DOHH2 (cell line): ENCODE data around the gene CDK14.

Experiments used
- H3F3A ChIP-seq: fragments of 200-600 bp; sonication (generic), shearing (Covaris generic); 2 replicates; pipeline ENCODE4 v1.6.0; 2016; ENCODE audit warnings: antibody characterized with exemption, mild to moderate bottlenecking; ENCODE audit not compliant: control insufficient read depth, insufficient read depth
- H3K27ac ChIP-seq: fragments of 200-600 bp; sonication (generic); 2 replicates; pipeline ENCODE4 v1.5.1; 2014; ENCODE audit warnings: low read depth, mild to moderate bottlenecking, low read length, moderate library complexity
- H3K27me3 ChIP-seq: fragments of 200-600 bp; sonication (generic); 2 replicates; pipeline ENCODE4 v1.6.1; 2014; ENCODE audit warnings: mild to moderate bottlenecking, low read length, mixed read lengths; ENCODE audit not compliant: control insufficient read depth
- H3K36me3 ChIP-seq: fragments of 200-600 bp; sonication (generic); 2 replicates; pipeline ENCODE4 v1.6.1; 2014; ENCODE audit warnings: mild to moderate bottlenecking, low read length, moderate library complexity, mixed read lengths; ENCODE audit not compliant: control insufficient read depth
- H3K4me1 ChIP-seq: fragments of 200-600 bp; sonication (generic); 2 replicates; pipeline ENCODE4 v1.6.1; 2014; ENCODE audit warnings: mild to moderate bottlenecking, low read length, mixed read lengths; ENCODE audit not compliant: control insufficient read depth
- H3K4me2 ChIP-seq: fragments of 200-600 bp; sonication (generic); 2 replicates; pipeline ENCODE4 v1.6.0; 2014; ENCODE audit warnings: mild to moderate bottlenecking, low read length, moderate library complexity
- H3K4me3 ChIP-seq: fragments of 200-600 bp; sonication (generic); 2 replicates; pipeline ENCODE4 v1.5.1; 2014; ENCODE audit warnings: mild to moderate bottlenecking, low read length, mixed read lengths
- H3K79me2 ChIP-seq: fragments of 200-600 bp; sonication (generic); 2 replicates; pipeline ENCODE4 v1.6.1; 2014; ENCODE audit warnings: mild to moderate bottlenecking, low read length, mixed read lengths; ENCODE audit not compliant: control insufficient read depth
- H3K9me2 ChIP-seq: fragments of 200-600 bp; sonication (generic); replicated peaks from 2 replicates; pipeline ENCODE4 v1.6.1; 2014; ENCODE audit warnings: mild to moderate bottlenecking, low read length, mixed read lengths; ENCODE audit not compliant: control insufficient read depth
- H3K9me3 ChIP-seq: fragments of 200-600 bp; sonication (generic); 2 replicates; pipeline ENCODE4 v1.6.1; 2014; ENCODE audit warnings: antibody characterized with exemption, low read length, mixed read lengths; ENCODE audit not compliant: control insufficient read depth, insufficient read depth
- H4K20me1 ChIP-seq: fragments of 200-600 bp; sonication (generic); 2 replicates; pipeline ENCODE4 v1.6.0; 2014; ENCODE audit warnings: low read depth, mild to moderate bottlenecking, antibody characterized with exemption, low read length, moderate library complexity; ENCODE audit not compliant: control insufficient read depth, insufficient read depth
- EZH2phosphoT487 ChIP-seq: fragments of 200-600 bp; sonication (generic); IDR thresholded peaks from 2 replicates; pipeline ENCODE4 v1.6.1; 2017; ENCODE audit warnings: borderline replicate concordance, mild to moderate bottlenecking, antibody characterized with exemption, low read length, moderate library complexity, mixed read lengths
- TF ChIP-seq, protein P1 (sequence below): fragments of 200-600 bp; sonication (generic); IDR thresholded peaks from one replicate; pipeline ENCODE4 v1.5.1; 2014; ENCODE audit warnings: antibody characterized with exemption, mild to moderate bottlenecking, low read depth, low read length; ENCODE audit not compliant: poor library complexity, severe bottlenecking

Gene CDK14

GRCh38 chr7:90595801-90596670 is at the start of gene CDK14:
Gene CDK14, plus strand, starts transcription at chr7:90596321. Its CDS starts 307 bp downstream, at chr7:90596628.
- no peak within 1 kb of the TSS for H3K27ac ChIP-seq

GRCh38 chr7:90551036-90551435 is 45.1 kb upstream of the CDK14 start:
- Histone ChIP-seq H3K27ac (no peak overlapping the region), H3K27me3 (0 out of 2 replicates have a peak, but pooled peaks cover 2% of the 10 kb centered on the region), H3K4me1 (no peaks in the 10 kb centered on the region), H3K4me3 (no peak overlapping the region), H4K20me1 (no peaks in the 10 kb centered on the region), H3K9me3 (no peaks in the 10 kb centered on the region), H3F3A (no peaks in the 10 kb centered on the region), H3K9me2 (no peaks in the 10 kb centered on the region), H3K79me2 (no peaks in the 10 kb centered on the region), H3K4me2 (no peak overlapping the region), H3K36me3 (no peaks in the 10 kb centered on the region)
- TF ChIP-seq EZH2phosphoT487, result no peak
- TF ChIP-seq, protein P1, sequence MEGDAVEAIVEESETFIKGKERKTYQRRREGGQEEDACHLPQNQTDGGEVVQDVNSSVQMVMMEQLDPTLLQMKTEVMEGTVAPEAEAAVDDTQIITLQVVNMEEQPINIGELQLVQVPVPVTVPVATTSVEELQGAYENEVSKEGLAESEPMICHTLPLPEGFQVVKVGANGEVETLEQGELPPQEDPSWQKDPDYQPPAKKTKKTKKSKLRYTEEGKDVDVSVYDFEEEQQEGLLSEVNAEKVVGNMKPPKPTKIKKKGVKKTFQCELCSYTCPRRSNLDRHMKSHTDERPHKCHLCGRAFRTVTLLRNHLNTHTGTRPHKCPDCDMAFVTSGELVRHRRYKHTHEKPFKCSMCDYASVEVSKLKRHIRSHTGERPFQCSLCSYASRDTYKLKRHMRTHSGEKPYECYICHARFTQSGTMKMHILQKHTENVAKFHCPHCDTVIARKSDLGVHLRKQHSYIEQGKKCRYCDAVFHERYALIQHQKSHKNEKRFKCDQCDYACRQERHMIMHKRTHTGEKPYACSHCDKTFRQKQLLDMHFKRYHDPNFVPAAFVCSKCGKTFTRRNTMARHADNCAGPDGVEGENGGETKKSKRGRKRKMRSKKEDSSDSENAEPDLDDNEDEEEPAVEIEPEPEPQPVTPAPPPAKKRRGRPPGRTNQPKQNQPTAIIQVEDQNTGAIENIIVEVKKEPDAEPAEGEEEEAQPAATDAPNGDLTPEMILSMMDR, result no peak

More at GRCh38 chr7:90595801-90596670, at the start of gene CDK14:
- Histone ChIP-seq H3K4me2 (peak within 1 kb of the TSS; percentile 81), H3K9me3 (no peaks in the 10 kb centered on the region), H3K4me1 (peaks cover 39% of the 10 kb centered on the region), H3F3A (peaks cover 9% of the 10 kb centered on the region), H3K79me2 (no peaks in the 10 kb centered on the region), H3K9me2 (no peaks in the 10 kb centered on the region), H4K20me1 (no peaks in the 10 kb centered on the region), H3K4me3 (peak within 1 kb of the TSS; percentile 86), H3K36me3 (no peaks in the 10 kb centered on the region), H3K27me3 (peaks cover 28% of the 10 kb centered on the region)
- TF ChIP-seq EZH2phosphoT487, result no peak
- TF ChIP-seq, protein P1, result peak; percentile 36

DNA sequence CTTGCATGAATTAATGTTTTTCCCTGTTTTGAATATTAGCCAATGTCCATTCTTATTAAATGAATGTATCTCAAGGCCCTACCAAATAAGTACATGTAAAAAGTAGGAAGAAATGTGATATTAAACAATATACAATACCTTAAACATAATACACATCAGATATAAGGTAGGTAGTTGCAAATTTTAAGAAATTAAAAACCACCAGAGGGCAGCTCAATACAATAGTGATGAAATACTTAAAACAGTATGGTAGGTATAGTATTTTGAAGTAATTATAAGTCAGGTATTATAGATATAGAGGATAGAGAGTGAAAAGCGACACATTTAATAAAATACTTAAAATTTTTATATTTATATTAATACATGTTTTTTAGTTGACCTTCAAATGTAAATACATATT is 43.6 kb upstream of the CDK14 start:
- Histone ChIP-seq H3K27ac (no peak overlapping the region), H3F3A (no peaks in the 10 kb centered on the region), H3K9me3 (no peaks in the 10 kb centered on the region), H3K9me2 (no peaks in the 10 kb centered on the region), H3K79me2 (no peaks in the 10 kb centered on the region), H4K20me1 (no peaks in the 10 kb centered on the region), H3K4me3 (no peak overlapping the region), H3K36me3 (no peaks in the 10 kb centered on the region), H3K27me3 (0 out of 2 replicates have a peak, but pooled peaks cover 2% of the 10 kb centered on the region), H3K4me2 (no peak overlapping the region), H3K4me1 (no peaks in the 10 kb centered on the region)
- TF ChIP-seq, protein P1, result peak; percentile 45
- TF ChIP-seq EZH2phosphoT487, result no peak
